ENCODE measurements around the gene KIF11. TPM values are rescaled to one million over a fixed set of nuclear protein-coding genes. Genes with fewer than 3 reads are reported as not detected.

KIF11 gene
- total RNA-seq, 1 experiment from 2014 or later = 33.8 TPM

- no peaks in the 10 kb centered on the region for H3K9me2 ChIP-seq (ENCODE audit: insufficient read depth)
- peaks cover 36 to 41% of the 10 kb centered on the region in 2 experiments for H3K36me3 ChIP-seq (ENCODE audit: control insufficient read depth in 1 of 2, insufficient read depth in 2 of 2, low read length in 2 of 2)
- RAD21 ChIA-PET (ENCODE audit: low non-redundant PET in 1 of 2, low total read pairs in 2 of 2, uncharacterized antibody in 2 of 2, unreplicated experiment in 2 of 2) = no interaction called here
- H4K20me1 ChIP-seq (ENCODE audit: insufficient read depth) = no peaks in the 10 kb centered on the region
- peaks cover 40% of the 10 kb centered on the region for H3K79me2 ChIP-seq (ENCODE audit: insufficient read depth, low read length)
- no peak overlapping the region for H3K4me2 ChIP-seq (ENCODE audit: low read length)
- CTCF ChIA-PET = no interaction called here
- no peak overlapping the region for H2AFZ ChIP-seq (ENCODE audit: low read depth, low read length, poor library complexity, severe bottlenecking)
- no peaks in the 10 kb centered on the region for H3K9me3 ChIP-seq (ENCODE audit: control insufficient read depth in 1 of 2, insufficient read depth in 1 of 2, low read depth in 1 of 2, low read length in 2 of 2)
- intact Hi-C loops (cut with micrococcal nuclease) = no loop called here
- H3K27ac ChIP-seq (ENCODE audit: low read depth, low read length) = no peak overlapping the region
- BruUV-seq (replicated peaks) = no TSS peak
- ATAC-seq (no peak), DNase-seq (ENCODE audit: low read depth, low spot score) (no peak)
- no peaks in the 10 kb centered on the region for H3K27me3 ChIP-seq (ENCODE audit: insufficient read depth, low read length)
- no peak overlapping the region for H3K4me3 ChIP-seq (replicated peaks in 1 of 2; ENCODE audit: low read depth in 1 of 2, low read length in 2 of 2)
- H3K4me1 ChIP-seq (ENCODE audit: control insufficient read depth in 1 of 2, insufficient read depth in 2 of 2, low read length in 2 of 2) = no peaks in the 10 kb centered on the region
- TF ChIP-seq POLR2A (IDR thresholded peaks at IDR 0.05; ENCODE audit: borderline replicate concordance, extremely low read depth, insufficient read depth, insufficient read length) (no peak), SIN3A (IDR thresholded peaks at IDR 0.05; ENCODE audit: low read depth) (no peak), ATF3 (IDR thresholded peaks at IDR 0.05) (no peak), CBX3 (IDR thresholded peaks at IDR 0.05; ENCODE audit: low read depth) (no peak), FOSL1 (IDR thresholded peaks at IDR 0.05; ENCODE audit: low read depth) (no peak), EZH2phosphoT487 (IDR thresholded peaks at IDR 0.05; ENCODE audit: borderline replicate concordance) (no peak)
- POLR2A ChIA-PET = no interaction called here
- H3K9ac ChIP-seq (ENCODE audit: low read length) = no peak overlapping the region
These were observed 37.0 kb downstream of the KIF11 start for GRCh38 chr10:92629945-92630344.

GRCh38 chr10:92638037-92638436, 45.1 kb downstream of the KIF11 start:
- Histone ChIP-seq H3K9me3 (ENCODE audit: control insufficient read depth in 1 of 2, insufficient read depth in 1 of 2, low read depth in 1 of 2, low read length in 2 of 2) (no peaks in the 10 kb centered on the region), H2AFZ (ENCODE audit: low read depth, low read length, poor library complexity, severe bottlenecking) (no peak overlapping the region), H3K79me2 (ENCODE audit: insufficient read depth, low read length) (peaks cover 22% of the 10 kb centered on the region), H3K4me3 (replicated peaks in 1 of 2; ENCODE audit: low read depth in 1 of 2, low read length in 2 of 2) (no peak overlapping the region), H3K4me2 (ENCODE audit: low read length) (no peak overlapping the region), H3K36me3 (ENCODE audit: control insufficient read depth in 1 of 2, insufficient read depth in 2 of 2, low read length in 2 of 2) (peaks cover 39 to 43% of the 10 kb centered on the region in 2 experiments), H3K27me3 (ENCODE audit: insufficient read depth, low read length) (no peaks in the 10 kb centered on the region), H4K20me1 (ENCODE audit: insufficient read depth) (no peaks in the 10 kb centered on the region; the same call in 1 of the 2 replicates), H3K9ac (ENCODE audit: low read length) (no peak overlapping the region), H3K9me2 (ENCODE audit: insufficient read depth) (no peaks in the 10 kb centered on the region), H3K4me1 (ENCODE audit: control insufficient read depth in 1 of 2, insufficient read depth in 2 of 2, low read length in 2 of 2) (peaks cover 0 to 11% of the 10 kb centered on the region in 2 experiments; a peak in 1 of 4 replicates), H3K27ac (ENCODE audit: low read depth, low read length) (no peak overlapping the region)
- BruUV-seq (replicated peaks) = no TSS peak
- no peak for ATAC-seq
- ChIA-PET POLR2A (no interaction called here), RAD21 (ENCODE audit: low non-redundant PET in 1 of 2, low total read pairs in 2 of 2, uncharacterized antibody in 2 of 2, unreplicated experiment in 2 of 2) (no interaction called here), CTCF (no interaction called here)
- no peak for DNase-seq (ENCODE audit: low read depth, low spot score)
- intact Hi-C loops (cut with micrococcal nuclease) = no loop called here
- TF ChIP-seq ZBTB33 (IDR thresholded peaks at IDR 0.05; ENCODE audit: extremely low read depth, insufficient replicate concordance, low read length) = no peak
- no peak for TF ChIP-seq ZNF274 (IDR thresholded peaks at IDR 0.05; ENCODE audit: low read depth, low read length)
- no peak for TF ChIP-seq RAD21 (IDR thresholded peaks at IDR 0.05; ENCODE audit: low read depth)
- TF ChIP-seq SIN3A (IDR thresholded peaks at IDR 0.05; ENCODE audit: low read depth) = no peak
- no peak for TF ChIP-seq SP1 (IDR thresholded peaks at IDR 0.05; ENCODE audit: low read depth)
- no peak for TF ChIP-seq ATF3 (IDR thresholded peaks at IDR 0.05)
- no peak for TF ChIP-seq EZH2phosphoT487 (IDR thresholded peaks at IDR 0.05; ENCODE audit: borderline replicate concordance)
- no peak for TF ChIP-seq CTCF (IDR thresholded peaks at IDR 0.05 in 2 of 3, conservative IDR thresholded peaks at IDR 0.05 in 1 of 3; ENCODE audit: borderline replicate concordance in 1 of 3, insufficient read depth in 1 of 3, low read depth in 2 of 3, low read length in 2 of 3)
- TF ChIP-seq YY1 (IDR thresholded peaks at IDR 0.05; ENCODE audit: extremely low read depth, insufficient replicate concordance, low read depth, low read length) = no peak
- TF ChIP-seq MAX (IDR thresholded peaks at IDR 0.05) = no peak
- no peak for TF ChIP-seq POLR2A (IDR thresholded peaks at IDR 0.05; ENCODE audit: borderline replicate concordance, extremely low read depth, insufficient read depth, insufficient read length)
- TF ChIP-seq POLR2AphosphoS5 (IDR thresholded peaks at IDR 0.05; ENCODE audit: low read depth, low read length) = no peak
